ENCODE measurements around the gene PRAMEF4.
"Not testable (repeated sequence)": the region's sequence is repeated elsewhere in the genome, so short reads cannot be mapped to it uniquely, and the experiment has no call there.

Gene PRAMEF4

DNA sequence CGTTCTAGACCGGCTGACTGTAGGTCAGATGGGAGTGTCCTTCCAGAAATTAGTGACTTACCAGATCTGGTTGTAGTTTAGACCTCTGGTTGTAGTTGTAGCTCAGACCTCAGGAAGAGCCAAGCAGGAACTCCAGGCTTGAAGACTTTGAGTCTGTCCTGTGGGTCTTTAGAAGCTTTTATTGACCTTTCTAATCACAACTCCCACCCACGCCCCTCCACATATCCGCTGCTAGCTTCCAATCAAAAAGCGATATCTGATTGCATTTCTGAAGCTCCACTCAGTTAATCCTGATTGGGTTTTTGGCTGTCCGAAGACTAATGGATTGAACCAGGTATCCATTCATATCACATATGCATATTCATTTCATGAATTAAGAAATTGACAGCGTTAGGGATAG lies 37.4 kb downstream of the PRAMEF4 start, which contains the start of gene HNRNPCL1:
HNRNPCL1 (minus strand) TSS at position 101 of the 400 bp plus-strand sequence. CDS start 431 bp downstream, outside the sequence.
- H3K9ac ChIP-seq (ENCODE audit: low read depth, low read length); H3K4me1 ChIP-seq (ENCODE audit: insufficient read depth, low read length); H3K27me3 ChIP-seq (ENCODE audit: insufficient read depth, low read length); H3K36me3 ChIP-seq (ENCODE audit: insufficient read depth, low read length); H3K27ac ChIP-seq (ENCODE audit: low read depth, low read length); H3K4me3 ChIP-seq (ENCODE audit: low read length): not testable (repeated sequence)
- WGBS, result 72% methylated on average over 5 of the region's 7 CpGs
- peaks cover 45% of the 10 kb centered on the region for H3K9me3 ChIP-seq (ENCODE audit: insufficient read depth, low read depth, low read length)

DNA sequence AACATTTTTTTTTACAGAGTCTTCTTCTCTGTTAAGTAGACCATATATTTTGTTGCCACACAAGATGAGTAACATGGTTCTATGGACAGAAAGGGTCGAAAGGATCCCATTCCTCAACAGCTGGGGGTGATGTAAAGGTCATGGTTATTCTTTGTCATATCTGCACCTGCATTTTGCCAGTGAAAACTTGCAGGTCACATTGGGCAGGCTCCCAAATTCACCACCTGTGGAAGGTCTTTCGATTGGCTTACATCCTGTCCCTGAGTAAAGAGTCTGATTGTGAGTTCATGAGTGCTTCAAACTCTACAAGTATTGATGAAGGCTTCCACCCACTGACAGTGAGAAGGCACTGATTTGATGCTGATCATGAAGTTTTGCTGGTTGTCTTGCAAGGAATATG lies 52.8 kb downstream of the PRAMEF4 start:
- H3K4me3 ChIP-seq (ENCODE audit: low read length); H3K27me3 ChIP-seq (ENCODE audit: insufficient read depth, low read length); H3K27ac ChIP-seq (ENCODE audit: low read depth, low read length); H3K36me3 ChIP-seq (ENCODE audit: insufficient read depth, low read length); H3K9ac ChIP-seq (ENCODE audit: low read depth, low read length); H3K4me1 ChIP-seq (ENCODE audit: insufficient read depth, low read length): not testable (repeated sequence)
- H3K9me3 ChIP-seq (ENCODE audit: insufficient read depth, low read depth, low read length), result peaks cover 22% of the 10 kb centered on the region
- WGBS, result 56% methylated on average over 2 of the region's 2 CpGs

DNA sequence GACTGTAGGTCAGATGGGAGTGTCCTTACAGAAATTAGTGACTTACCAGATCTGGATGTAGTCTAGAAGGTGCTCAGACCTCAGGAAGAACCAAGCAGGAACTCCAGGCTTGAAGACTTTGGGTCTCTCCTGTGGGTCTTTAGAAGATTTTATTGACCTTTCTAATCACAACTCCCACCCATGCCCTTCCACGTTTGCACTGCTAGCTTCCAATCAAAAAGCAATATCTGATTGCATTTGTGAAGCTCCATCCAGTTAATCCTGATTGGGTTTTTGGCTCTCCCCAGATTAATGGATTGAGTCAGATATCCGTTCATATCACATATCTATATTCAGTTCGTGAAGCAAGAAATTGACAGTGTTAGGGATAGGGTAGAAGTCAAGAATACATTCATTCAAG lies 54.7 kb downstream of the PRAMEF4 start, which contains the start of gene PRAMEF11:
PRAMEF11 (minus strand) TSS at position 101 of the 400 bp plus-strand sequence. CDS start 2,621 bp downstream, outside the sequence.
- not testable (repeated sequence) for H3K36me3 ChIP-seq (ENCODE audit: insufficient read depth, low read length); H3K4me1 ChIP-seq (ENCODE audit: insufficient read depth, low read length)
- 33% methylated on average over 2 of the region's 3 CpGs for WGBS

More for the DNA sequence above, 54.7 kb downstream of the PRAMEF4 start, which contains the start of gene PRAMEF11:
- H3K27ac ChIP-seq (ENCODE audit: low read depth, low read length); H3K9ac ChIP-seq (ENCODE audit: low read depth, low read length); H3K4me3 ChIP-seq (ENCODE audit: low read length); H3K27me3 ChIP-seq (ENCODE audit: insufficient read depth, low read length): not testable (repeated sequence)
- H3K9me3 ChIP-seq (ENCODE audit: insufficient read depth, low read depth, low read length), result peaks cover 12% of the 10 kb centered on the region; the same call in 1 of the 2 replicates

All from HUES64 (cell line).